K562 (cell line): ENCODE data around the gene CNNM2. TPM values are rescaled to one million over a fixed set of nuclear protein-coding genes. Genes with fewer than 3 reads are reported as not detected.

Experiments used
- ARID1B ChIP-seq: fragments of 450-650 bp; IDR thresholded peaks from 2 replicates; pipeline ENCODE4 v1.6.1; 2016; ENCODE audit warnings: antibody characterized with exemption, mild to moderate bottlenecking, inconsistent platforms
- CBX8 ChIP-seq: fragments of 200-600 bp; sonication (generic); IDR thresholded peaks from 2 replicates; pipeline ENCODE4 v1.6.1; 2012; ENCODE audit warnings: borderline replicate concordance, mixed run types, low read depth, mild to moderate bottlenecking, moderate library complexity, mixed read lengths, low read length, control low read depth, inconsistent platforms; ENCODE audit not compliant: poor library complexity, severe bottlenecking; ENCODE audit errors: extremely low read depth
- CEBPB ChIP-seq: fragments of 450-650 bp; IDR thresholded peaks from 2 replicates; pipeline ENCODE4 v1.6.1; 2016; ENCODE audit warnings: missing genetic modification characterization, missing compliant biosample characterization
- FOXJ3 ChIP-seq: sonication (generic); formaldehyde crosslinking; IDR thresholded peaks from 2 replicates; pipeline ENCODE4 v1.4.0; 2020; ENCODE audit warnings: mild to moderate bottlenecking, missing genetic modification reagents
- HNRNPUL1 ChIP-seq: fragments of 200-400 bp; formaldehyde crosslinking; IDR thresholded peaks from 2 replicates; pipeline ENCODE4 v1.6.1; 2017; ENCODE audit warnings: low read length
- SLC30A9 ChIP-seq: fragments of 250-450 bp; sonication (Bioruptor Pico); IDR thresholded peaks from 2 replicates; pipeline ENCODE4 v1.8.0; 2022; ENCODE audit warnings: mild to moderate bottlenecking, moderate library complexity
- SOX6 ChIP-seq: fragments of 450-650 bp; IDR thresholded peaks from 2 replicates; pipeline ENCODE4 v1.6.1; 2014; ENCODE audit warnings: mild to moderate bottlenecking
- TCF3 ChIP-seq: sonication (generic); formaldehyde crosslinking; IDR thresholded peaks from 2 replicates; pipeline ENCODE4 v1.4.0; 2020; ENCODE audit warnings: mild to moderate bottlenecking, missing genetic modification reagents
- TEAD4 ChIP-seq, 2 experiments: sonication (generic) in 1 of 2; formaldehyde crosslinking in 1 of 2; IDR thresholded peaks; 2 replicates each; pipeline versions ENCODE4 v1.6.1 to v1.8.0; 2012 to 2022; ENCODE audit warnings: borderline replicate concordance in 1 of 2, inconsistent platforms in 1 of 2, low read length in 1 of 2, mild to moderate bottlenecking in 1 of 2, missing genetic modification reagents in 1 of 2
- U2AF1 ChIP-seq: fragments of 200-400 bp; formaldehyde crosslinking; optimal IDR thresholded peaks from 2 replicates; pipeline ENCODE3; 2017; ENCODE audit warnings: mild to moderate bottlenecking, low read depth, low read length, moderate library complexity
- ZFP36 ChIP-seq: fragments of 150-350 bp; IDR thresholded peaks from 2 replicates; pipeline ENCODE4 v1.6.1; 2018; ENCODE audit warnings: low read length, low read depth; ENCODE audit not compliant: partially characterized antibody
- ZNF347 ChIP-seq: fragments of 450-650 bp; formaldehyde crosslinking; IDR thresholded peaks from 2 replicates; pipeline ENCODE4 v1.4.0; 2020; ENCODE audit warnings: low read depth, mild to moderate bottlenecking, moderate library complexity
- ZNF408 ChIP-seq: fragments of 250-450 bp; sonication (Bioruptor Pico); IDR thresholded peaks from 2 replicates; pipeline ENCODE4 v1.4.0; 2020; ENCODE audit warnings: low read depth, mild to moderate bottlenecking, moderate library complexity
- polyA plus RNA-seq, 8 experiments: library from polyadenylated mRNA; depleted of rRNA in 4 of 8; stranded (reverse) in 5 of 8; unstranded in 3 of 8; fragments of >200 nt; fragmentation: Nextera tagmentation in 2 of 8; fragmentation: Illumina TruSeq in 1 of 8; extraction: Ambion mirVana in 2 of 8; extraction: Trizol in 1 of 8; gene quantifications; 2 replicates each; pipeline versions ENCODE4 v1.2.1 to v1.2.3, GENCODE V29; 2011 to 2014; ENCODE audit warnings: inconsistent platforms in 1 of 8, missing spikeins in 1 of 8
- total RNA-seq, 7 experiments: library from RNA; depleted of rRNA in 6 of 7; stranded (reverse); fragments of >200 nt in 6 of 7; fragmentation: Illumina TruSeq in 2 of 7; extraction: Trizol in 2 of 7; gene quantifications; 2 replicates each; pipeline versions ENCODE4 v1.2.1 to v1.2.3, GENCODE V29; 2011 to 2021; ENCODE audit warnings: low replicate concordance in 1 of 7
- TF ChIP-seq, protein P1 (sequence below): fragments of 250-450 bp; sonication (Bioruptor Pico); IDR thresholded peaks from 2 replicates; pipeline ENCODE4 v1.4.0; 2020; ENCODE audit warnings: borderline replicate concordance
- TF ChIP-seq, protein P2 (sequence below), 3 experiments: fragments of 200-800 bp in 1 of 3; sonication (Bioruptor generic) in 1 of 3; sonication (generic) in 1 of 3; formaldehyde crosslinking in 1 of 3; IDR thresholded peaks; 2 replicates each; pipeline versions ENCODE4 v1.6.1 to v1.8.0; 2016 to 2022; ENCODE audit warnings: mild to moderate bottlenecking in 2 of 3, missing compliant biosample characterization in 2 of 3, missing genetic modification characterization in 2 of 3, missing genetic modification reagents in 1 of 3
- TF ChIP-seq, protein P3 (sequence below), 2 experiments: fragments of 450-650 bp; IDR thresholded peaks; 2 replicates each; pipeline ENCODE4 v1.6.1; 2018; ENCODE audit warnings: mild to moderate bottlenecking in 2 of 2, low read depth in 1 of 2; ENCODE audit not compliant: partially characterized antibody in 2 of 2
- TF ChIP-seq, protein P4 (sequence below): IDR thresholded peaks from 2 replicates; pipeline ENCODE4 v1.6.1; 2011; ENCODE audit warnings: borderline replicate concordance, low read depth, mild to moderate bottlenecking, moderate library complexity, low read length; ENCODE audit not compliant: insufficient read depth, poor library complexity, severe bottlenecking

Gene CNNM2
- total and polyA plus RNA-seq, 9 of the 15 experiments (the other 6 are each of a cell fraction or from before 2014, with no cell fraction given) = 0.21 to 5.0 (median 1.3) TPM

DNA sequence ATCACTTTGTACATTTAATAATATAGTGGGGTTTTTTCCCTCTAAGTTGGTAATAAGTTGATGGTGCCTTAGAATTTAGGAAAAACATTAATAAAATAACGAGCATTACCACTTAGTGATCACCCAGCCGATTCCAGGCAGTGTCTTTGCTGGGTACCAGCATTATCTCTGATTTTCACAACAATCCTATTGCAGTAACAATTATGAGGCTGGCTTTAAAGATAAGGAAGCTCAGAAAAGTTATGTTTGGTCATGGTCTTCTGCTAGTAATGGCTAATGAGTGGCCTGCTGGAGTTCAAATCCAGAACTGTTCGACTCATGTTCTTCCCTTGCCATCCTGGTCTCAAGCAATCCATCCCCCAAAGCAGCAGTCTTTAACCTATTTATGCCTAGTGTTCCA lies 127.9 kb downstream of the CNNM2 start (continued):
- TF ChIP-seq, protein P1, sequence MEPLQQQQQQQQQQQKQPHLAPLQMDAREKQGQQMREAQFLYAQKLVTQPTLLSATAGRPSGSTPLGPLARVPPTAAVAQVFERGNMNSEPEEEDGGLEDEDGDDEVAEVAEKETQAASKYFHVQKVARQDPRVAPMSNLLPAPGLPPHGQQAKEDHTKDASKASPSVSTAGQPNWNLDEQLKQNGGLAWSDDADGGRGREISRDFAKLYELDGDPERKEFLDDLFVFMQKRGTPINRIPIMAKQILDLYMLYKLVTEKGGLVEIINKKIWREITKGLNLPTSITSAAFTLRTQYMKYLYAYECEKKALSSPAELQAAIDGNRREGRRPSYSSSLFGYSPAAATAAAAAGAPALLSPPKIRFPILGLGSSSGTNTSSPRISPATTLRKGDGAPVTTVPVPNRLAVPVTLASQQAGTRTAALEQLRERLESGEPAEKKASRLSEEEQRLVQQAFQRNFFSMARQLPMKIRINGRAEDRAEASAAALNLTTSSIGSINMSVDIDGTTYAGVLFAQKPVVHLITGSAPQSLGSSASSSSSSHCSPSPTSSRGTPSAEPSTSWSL = no peak
- TF ChIP-seq, protein P2, sequence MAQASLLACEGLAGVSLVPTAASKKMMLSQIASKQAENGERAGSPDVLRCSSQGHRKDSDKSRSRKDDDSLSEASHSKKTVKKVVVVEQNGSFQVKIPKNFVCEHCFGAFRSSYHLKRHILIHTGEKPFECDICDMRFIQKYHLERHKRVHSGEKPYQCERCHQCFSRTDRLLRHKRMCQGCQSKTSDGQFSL (CRISPR knock-in tag; IDR thresholded peaks at IDR 0.05) = no peak
- TF ChIP-seq, protein P2 (tag; IDR thresholded peaks at IDR 0.05) = no peak
- TF ChIP-seq, protein P3, sequence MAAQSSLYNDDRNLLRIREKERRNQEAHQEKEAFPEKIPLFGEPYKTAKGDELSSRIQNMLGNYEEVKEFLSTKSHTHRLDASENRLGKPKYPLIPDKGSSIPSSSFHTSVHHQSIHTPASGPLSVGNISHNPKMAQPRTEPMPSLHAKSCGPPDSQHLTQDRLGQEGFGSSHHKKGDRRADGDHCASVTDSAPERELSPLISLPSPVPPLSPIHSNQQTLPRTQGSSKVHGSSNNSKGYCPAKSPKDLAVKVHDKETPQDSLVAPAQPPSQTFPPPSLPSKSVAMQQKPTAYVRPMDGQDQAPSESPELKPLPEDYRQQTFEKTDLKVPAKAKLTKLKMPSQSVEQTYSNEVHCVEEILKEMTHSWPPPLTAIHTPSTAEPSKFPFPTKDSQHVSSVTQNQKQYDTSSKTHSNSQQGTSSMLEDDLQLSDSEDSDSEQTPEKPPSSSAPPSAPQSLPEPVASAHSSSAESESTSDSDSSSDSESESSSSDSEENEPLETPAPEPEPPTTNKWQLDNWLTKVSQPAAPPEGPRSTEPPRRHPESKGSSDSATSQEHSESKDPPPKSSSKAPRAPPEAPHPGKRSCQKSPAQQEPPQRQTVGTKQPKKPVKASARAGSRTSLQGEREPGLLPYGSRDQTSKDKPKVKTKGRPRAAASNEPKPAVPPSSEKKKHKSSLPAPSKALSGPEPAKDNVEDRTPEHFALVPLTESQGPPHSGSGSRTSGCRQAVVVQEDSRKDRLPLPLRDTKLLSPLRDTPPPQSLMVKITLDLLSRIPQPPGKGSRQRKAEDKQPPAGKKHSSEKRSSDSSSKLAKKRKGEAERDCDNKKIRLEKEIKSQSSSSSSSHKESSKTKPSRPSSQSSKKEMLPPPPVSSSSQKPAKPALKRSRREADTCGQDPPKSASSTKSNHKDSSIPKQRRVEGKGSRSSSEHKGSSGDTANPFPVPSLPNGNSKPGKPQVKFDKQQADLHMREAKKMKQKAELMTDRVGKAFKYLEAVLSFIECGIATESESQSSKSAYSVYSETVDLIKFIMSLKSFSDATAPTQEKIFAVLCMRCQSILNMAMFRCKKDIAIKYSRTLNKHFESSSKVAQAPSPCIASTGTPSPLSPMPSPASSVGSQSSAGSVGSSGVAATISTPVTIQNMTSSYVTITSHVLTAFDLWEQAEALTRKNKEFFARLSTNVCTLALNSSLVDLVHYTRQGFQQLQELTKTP (IDR thresholded peaks at IDR 0.05; ENCODE audit: low read depth in 1 of 2, partially characterized antibody in 2 of 2) = no peak
- TF ChIP-seq CBX8 (no peak), SOX6 (0 out of 2 replicates have a peak, but pooled peaks have one; percentile 30), ZFP36 (no peak), HNRNPUL1 (no peak), ZNF347 (CRISPR knock-in tag) (no peak), ARID1B (peak; percentile 49), SLC30A9 (no peak), ZNF408 (no peak), U2AF1 (no peak), TEAD4 (IDR thresholded peaks at IDR 0.05; ENCODE audit: low read length) (0 out of 2 replicates have a peak, but pooled peaks have one; percentile 43), TEAD4 (CRISPR knock-in tag; IDR thresholded peaks at IDR 0.05; ENCODE audit: borderline replicate concordance) (no peak), CEBPB (0 out of 2 replicates have a peak, but pooled peaks have one; percentile 18), TCF3 (CRISPR knock-in tag) (peak; percentile 54), FOXJ3 (no peak)
- TF ChIP-seq, protein P4, sequence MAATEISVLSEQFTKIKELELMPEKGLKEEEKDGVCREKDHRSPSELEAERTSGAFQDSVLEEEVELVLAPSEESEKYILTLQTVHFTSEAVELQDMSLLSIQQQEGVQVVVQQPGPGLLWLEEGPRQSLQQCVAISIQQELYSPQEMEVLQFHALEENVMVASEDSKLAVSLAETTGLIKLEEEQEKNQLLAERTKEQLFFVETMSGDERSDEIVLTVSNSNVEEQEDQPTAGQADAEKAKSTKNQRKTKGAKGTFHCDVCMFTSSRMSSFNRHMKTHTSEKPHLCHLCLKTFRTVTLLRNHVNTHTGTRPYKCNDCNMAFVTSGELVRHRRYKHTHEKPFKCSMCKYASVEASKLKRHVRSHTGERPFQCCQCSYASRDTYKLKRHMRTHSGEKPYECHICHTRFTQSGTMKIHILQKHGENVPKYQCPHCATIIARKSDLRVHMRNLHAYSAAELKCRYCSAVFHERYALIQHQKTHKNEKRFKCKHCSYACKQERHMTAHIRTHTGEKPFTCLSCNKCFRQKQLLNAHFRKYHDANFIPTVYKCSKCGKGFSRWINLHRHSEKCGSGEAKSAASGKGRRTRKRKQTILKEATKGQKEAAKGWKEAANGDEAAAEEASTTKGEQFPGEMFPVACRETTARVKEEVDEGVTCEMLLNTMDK = no peak
